PFSK-1 (cell line): ENCODE results near the gene MYH10.

ENCODE experiments used
- FOXP2 ChIP-seq: optimal IDR thresholded peaks from 2 replicates; pipeline ENCODE3; 2011; ENCODE audit warnings: borderline replicate concordance, control low read depth, inconsistent platforms; ENCODE audit not compliant: insufficient read depth; ENCODE audit errors: extremely low read length, extremely low read depth
- POLR2AphosphoS5 ChIP-seq: IDR thresholded peaks from 2 replicates; pipeline ENCODE4 v1.6.1; 2012; ENCODE audit warnings: low read depth, mild to moderate bottlenecking, control low read depth, low read length, moderate library complexity
- REST ChIP-seq, 2 experiments: IDR thresholded peaks; 2 replicates each; pipeline versions ENCODE4 v1.6.1 to v1.8.0; 2011 to 2012; ENCODE audit warnings: low read depth in 2 of 2, low read length in 2 of 2, control low read depth in 1 of 2, inconsistent platforms in 1 of 2, mild to moderate bottlenecking in 1 of 2, moderate library complexity in 1 of 2; ENCODE audit not compliant: insufficient read depth in 1 of 2
- TAF1 ChIP-seq: IDR thresholded peaks from 2 replicates; pipeline ENCODE4 v1.6.1; 2012; ENCODE audit warnings: low read length, control low read depth, borderline replicate concordance; ENCODE audit not compliant: insufficient read depth

GRCh38 chr17:8675306-8675705 is 44.8 kb upstream of the MYH10 start:
- TF ChIP-seq TAF1 = no peak
- TF ChIP-seq REST (IDR thresholded peaks at IDR 0.05; ENCODE audit: insufficient read depth in 1 of 2, low read depth in 2 of 2, low read length in 2 of 2) = no peak
- TF ChIP-seq POLR2AphosphoS5 = no peak
- no peak for TF ChIP-seq FOXP2
